Breast epithelium (tissue), 3 donors: ENCODE measurements around the gene TAF7.

Experiments
- POLR2A ChIP-seq: fragments of 450-650 bp; IDR thresholded peaks from one replicate; pipeline ENCODE4 v1.6.1; 2016; ENCODE audit warnings: antibody characterized with exemption, mild to moderate bottlenecking, moderate library complexity
- POLR2AphosphoS5 ChIP-seq, 3 donors: sonication (generic); formaldehyde crosslinking; IDR thresholded peaks; one replicate each; pipeline ENCODE4 v1.6.1; 2017; ENCODE audit warnings: antibody characterized with exemption in 3 of 3
- TF ChIP-seq, protein P1 (sequence below), 3 donors: fragments of 450-650 bp; IDR thresholded peaks; one replicate each; pipeline ENCODE4 v1.5.1; 2016 to 2017; ENCODE audit warnings: antibody characterized with exemption in 3 of 3, mild to moderate bottlenecking in 3 of 3, moderate library complexity in 3 of 3

DNA sequence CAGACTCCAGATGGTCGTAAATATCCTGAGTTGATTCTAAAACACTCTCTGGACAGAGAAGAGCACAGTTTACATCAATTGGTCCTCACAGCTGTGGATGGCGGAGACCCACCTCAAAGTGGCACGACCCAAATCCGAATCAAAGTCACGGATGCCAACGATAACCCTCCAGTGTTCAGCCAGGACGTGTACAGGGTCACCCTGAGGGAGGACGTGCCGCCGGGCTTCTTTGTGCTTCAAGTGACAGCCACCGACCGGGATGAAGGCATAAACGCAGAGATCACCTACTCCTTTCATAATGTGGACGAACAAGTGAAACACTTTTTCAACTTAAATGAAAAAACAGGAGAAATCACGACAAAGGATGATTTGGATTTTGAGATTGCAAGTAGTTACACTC, 40.1 kb upstream of the TAF7 start:
- no peak for TF ChIP-seq POLR2A
- TF ChIP-seq, protein P1, sequence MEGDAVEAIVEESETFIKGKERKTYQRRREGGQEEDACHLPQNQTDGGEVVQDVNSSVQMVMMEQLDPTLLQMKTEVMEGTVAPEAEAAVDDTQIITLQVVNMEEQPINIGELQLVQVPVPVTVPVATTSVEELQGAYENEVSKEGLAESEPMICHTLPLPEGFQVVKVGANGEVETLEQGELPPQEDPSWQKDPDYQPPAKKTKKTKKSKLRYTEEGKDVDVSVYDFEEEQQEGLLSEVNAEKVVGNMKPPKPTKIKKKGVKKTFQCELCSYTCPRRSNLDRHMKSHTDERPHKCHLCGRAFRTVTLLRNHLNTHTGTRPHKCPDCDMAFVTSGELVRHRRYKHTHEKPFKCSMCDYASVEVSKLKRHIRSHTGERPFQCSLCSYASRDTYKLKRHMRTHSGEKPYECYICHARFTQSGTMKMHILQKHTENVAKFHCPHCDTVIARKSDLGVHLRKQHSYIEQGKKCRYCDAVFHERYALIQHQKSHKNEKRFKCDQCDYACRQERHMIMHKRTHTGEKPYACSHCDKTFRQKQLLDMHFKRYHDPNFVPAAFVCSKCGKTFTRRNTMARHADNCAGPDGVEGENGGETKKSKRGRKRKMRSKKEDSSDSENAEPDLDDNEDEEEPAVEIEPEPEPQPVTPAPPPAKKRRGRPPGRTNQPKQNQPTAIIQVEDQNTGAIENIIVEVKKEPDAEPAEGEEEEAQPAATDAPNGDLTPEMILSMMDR (IDR thresholded peaks at IDR 0.05): no peak
- TF ChIP-seq POLR2AphosphoS5 (IDR thresholded peaks at IDR 0.05): no peak
